Endothelial cell of umbilical vein (primary cell): Measurements from ENCODE around the gene APPL2.
"Not testable (repeated sequence)": the region's sequence is repeated elsewhere in the genome, so short reads cannot be mapped to it uniquely, and the experiment has no call there.

Experiments used
- POLR2A ChIP-seq: IDR thresholded peaks from 2 replicates; pipeline ENCODE4 v1.6.1; 2012; ENCODE audit warnings: low read depth, mild to moderate bottlenecking, control low read depth, low read length
- POLR2AphosphoS5 ChIP-seq: IDR thresholded peaks from 2 replicates; pipeline ENCODE4 v1.6.1; 2012; ENCODE audit warnings: low read depth, mild to moderate bottlenecking, control low read depth, low read length, moderate library complexity; ENCODE audit not compliant: insufficient read depth
- TF ChIP-seq, protein P1 (sequence below), 2 donors: IDR thresholded peaks; 1 replicate in 1 of 2; 2 replicates in 1 of 2; pipeline ENCODE4 v1.5.1; 2011; ENCODE audit warnings: low read length in 2 of 2, mild to moderate bottlenecking in 2 of 2, moderate library complexity in 2 of 2, control low read depth in 1 of 2, inconsistent platforms in 1 of 2, low read depth in 1 of 2; ENCODE audit not compliant: insufficient read depth in 1 of 2; ENCODE audit errors: extremely low read depth in 1 of 2

DNA sequence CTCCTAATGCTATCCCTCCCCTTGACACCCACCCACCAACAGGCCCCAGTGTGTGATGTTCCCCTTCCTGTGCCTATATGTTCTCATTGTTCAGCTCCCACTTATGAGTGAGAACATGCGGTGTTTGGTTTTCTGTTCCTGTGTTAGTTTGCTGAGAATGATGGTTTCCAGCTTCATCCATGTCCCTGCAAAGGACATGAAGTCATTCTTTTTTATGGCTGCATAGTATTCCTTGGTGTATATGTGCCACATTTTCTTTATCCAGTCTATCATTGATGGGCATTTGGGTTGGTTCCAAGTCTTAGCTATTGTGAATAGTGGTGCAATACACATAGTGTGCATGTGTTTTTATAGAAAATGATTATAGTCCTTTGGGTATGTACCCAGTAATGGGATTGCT, 56.9 kb downstream of the APPL2 start:
- TF ChIP-seq, protein P1, sequence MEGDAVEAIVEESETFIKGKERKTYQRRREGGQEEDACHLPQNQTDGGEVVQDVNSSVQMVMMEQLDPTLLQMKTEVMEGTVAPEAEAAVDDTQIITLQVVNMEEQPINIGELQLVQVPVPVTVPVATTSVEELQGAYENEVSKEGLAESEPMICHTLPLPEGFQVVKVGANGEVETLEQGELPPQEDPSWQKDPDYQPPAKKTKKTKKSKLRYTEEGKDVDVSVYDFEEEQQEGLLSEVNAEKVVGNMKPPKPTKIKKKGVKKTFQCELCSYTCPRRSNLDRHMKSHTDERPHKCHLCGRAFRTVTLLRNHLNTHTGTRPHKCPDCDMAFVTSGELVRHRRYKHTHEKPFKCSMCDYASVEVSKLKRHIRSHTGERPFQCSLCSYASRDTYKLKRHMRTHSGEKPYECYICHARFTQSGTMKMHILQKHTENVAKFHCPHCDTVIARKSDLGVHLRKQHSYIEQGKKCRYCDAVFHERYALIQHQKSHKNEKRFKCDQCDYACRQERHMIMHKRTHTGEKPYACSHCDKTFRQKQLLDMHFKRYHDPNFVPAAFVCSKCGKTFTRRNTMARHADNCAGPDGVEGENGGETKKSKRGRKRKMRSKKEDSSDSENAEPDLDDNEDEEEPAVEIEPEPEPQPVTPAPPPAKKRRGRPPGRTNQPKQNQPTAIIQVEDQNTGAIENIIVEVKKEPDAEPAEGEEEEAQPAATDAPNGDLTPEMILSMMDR (IDR thresholded peaks at IDR 0.05; ENCODE audit: extremely low read depth in 1 of 2, insufficient read depth in 1 of 2, low read depth in 1 of 2, low read length in 2 of 2) = not testable (repeated sequence)
- not testable (repeated sequence) for TF ChIP-seq POLR2AphosphoS5, POLR2A
